WTC11 (cell line): Measurements from ENCODE around the gene WIPF3. TPM values are rescaled to one million over a fixed set of nuclear protein-coding genes. Genes with fewer than 3 reads are reported as not detected.

Experiments
- ATAC-seq: fragments of 200-7000 bp; cut with Tn5 transposase; 2 replicates; pipeline ENCODE4 v1.10.0; 2021; ENCODE audit warnings: mild to moderate bottlenecking, moderate library complexity
- CTCF ChIA-PET: fragments of 300-600 bp; sonication (Branson Sonifier 250); formaldehyde crosslinking; loops from one replicate; lab custom pipeline; 2021; ENCODE audit warnings: antibody characterized with exemption; lab: Charles Lee
- POLR2A ChIA-PET: fragments of 350-600 bp; sonication (Branson Sonifier 250); formaldehyde crosslinking; loops from one replicate; lab custom pipeline; 2021; ENCODE audit warnings: antibody characterized with exemption; lab: Charles Lee
- DNase-seq: peaks from one replicate; pipeline ENCODE4 v3.0.0; 2021; ENCODE audit warnings: low spot score
- H3K27ac Mint-ChIP-seq: 2 replicates; pipeline ENCODE4 v1.8.0; 2021; ENCODE audit warnings: mixed read lengths
- H3K27me3 Mint-ChIP-seq: 2 replicates; pipeline ENCODE4 v1.8.0; 2021; ENCODE audit warnings: low read depth, mild to moderate bottlenecking, moderate library complexity, mixed read lengths
- H3K36me3 Mint-ChIP-seq: 2 replicates; pipeline ENCODE4 v1.8.0; 2021; ENCODE audit warnings: mixed read lengths
- H3K4me1 Mint-ChIP-seq: 2 replicates; pipeline ENCODE4 v1.8.0; 2022; ENCODE audit warnings: mixed read lengths
- H3K4me3 Mint-ChIP-seq: 2 replicates; pipeline ENCODE4 v1.8.0; 2021; ENCODE audit warnings: mild to moderate bottlenecking, moderate library complexity, mixed read lengths
- H3K9me3 Mint-ChIP-seq: 2 replicates; pipeline ENCODE4 v1.8.0; 2021; ENCODE audit warnings: mixed read lengths
- AR ChIP-seq: fragments of 250-450 bp; sonication (Bioruptor Pico); IDR thresholded peaks from 2 replicates; pipeline ENCODE4 v1.9.0; 2021; ENCODE audit warnings: mild to moderate bottlenecking
- ATF2 ChIP-seq: sonication (generic); formaldehyde crosslinking; IDR thresholded peaks from 2 replicates; pipeline ENCODE4 v1.8.1; 2022; ENCODE audit warnings: low read depth, missing genetic modification reagents, borderline replicate concordance
- CBFB ChIP-seq: sonication (generic); formaldehyde crosslinking; IDR thresholded peaks from 2 replicates; pipeline ENCODE4 v1.8.1; 2022; ENCODE audit warnings: mild to moderate bottlenecking, low read depth, missing genetic modification reagents
- CREM ChIP-seq: sonication (generic); formaldehyde crosslinking; IDR thresholded peaks from 2 replicates; pipeline ENCODE4 v1.8.1; 2022; ENCODE audit warnings: mild to moderate bottlenecking, missing genetic modification reagents, moderate library complexity
- ELF4 ChIP-seq: sonication (generic); formaldehyde crosslinking; IDR thresholded peaks from 2 replicates; pipeline ENCODE4 v1.8.1; 2022; ENCODE audit warnings: low read depth, mild to moderate bottlenecking, moderate library complexity, missing genetic modification reagents
- ERG ChIP-seq: fragments of 250-450 bp; sonication (Bioruptor Pico); IDR thresholded peaks from 2 replicates; pipeline ENCODE4 v1.8.0; 2021; ENCODE audit warnings: mild to moderate bottlenecking
- GABPB1 ChIP-seq: sonication (generic); formaldehyde crosslinking; IDR thresholded peaks from 2 replicates; pipeline ENCODE4 v1.8.1; 2023; ENCODE audit warnings: mild to moderate bottlenecking, missing genetic modification reagents
- NFYB ChIP-seq: sonication (generic); formaldehyde crosslinking; conservative IDR thresholded peaks from 2 replicates; pipeline ENCODE4 v1.8.0; 2022; ENCODE audit warnings: low read depth, missing genetic modification reagents
- NR3C1 ChIP-seq: sonication (generic); formaldehyde crosslinking; conservative IDR thresholded peaks from 2 replicates; pipeline ENCODE4 v1.8.1; 2023; ENCODE audit warnings: low read depth, mild to moderate bottlenecking, missing genetic modification reagents
- SP1 ChIP-seq: sonication (generic); formaldehyde crosslinking; conservative IDR thresholded peaks from 2 replicates; pipeline ENCODE4 v1.8.1; 2022; ENCODE audit warnings: missing genetic modification reagents
- USF1 ChIP-seq: sonication (generic); formaldehyde crosslinking; IDR thresholded peaks from 2 replicates; pipeline ENCODE4 v1.8.0; 2022; ENCODE audit warnings: mild to moderate bottlenecking, missing genetic modification reagents
- ZNF138 ChIP-seq: sonication (generic); formaldehyde crosslinking; conservative IDR thresholded peaks from 2 replicates; pipeline ENCODE4 v1.8.1; 2022; ENCODE audit warnings: mild to moderate bottlenecking, moderate library complexity, missing genetic modification reagents
- ZNF512 ChIP-seq: sonication (generic); formaldehyde crosslinking; IDR thresholded peaks from 2 replicates; pipeline ENCODE4 v1.8.1; 2022; ENCODE audit warnings: missing genetic modification reagents, borderline replicate concordance
- ZNF671 ChIP-seq: fragments of 250-450 bp; sonication (Bioruptor Pico); IDR thresholded peaks from 2 replicates; pipeline ENCODE4 v1.8.0; 2021; ENCODE audit warnings: mild to moderate bottlenecking
- total RNA-seq: library from RNA; stranded (reverse); gene quantifications from 3 replicates; pipeline ENCODE4 v1.2.3, GENCODE V29; 2021
- TF ChIP-seq, protein P1 (sequence below): sonication (generic); formaldehyde crosslinking; IDR thresholded peaks from 2 replicates; pipeline ENCODE4 v1.8.1; 2023; ENCODE audit warnings: mild to moderate bottlenecking, missing genetic modification reagents
- TF ChIP-seq, protein P2 (sequence below): fragments of 250-450 bp; sonication (Bioruptor Pico); IDR thresholded peaks from 2 replicates; pipeline ENCODE4 v1.9.0; 2021; ENCODE audit warnings: moderate library complexity, mild to moderate bottlenecking, inconsistent platforms, borderline replicate concordance

WIPF3 gene
- total RNA-seq, 1 experiment from 2014 or later, result 9.9 TPM

DNA sequence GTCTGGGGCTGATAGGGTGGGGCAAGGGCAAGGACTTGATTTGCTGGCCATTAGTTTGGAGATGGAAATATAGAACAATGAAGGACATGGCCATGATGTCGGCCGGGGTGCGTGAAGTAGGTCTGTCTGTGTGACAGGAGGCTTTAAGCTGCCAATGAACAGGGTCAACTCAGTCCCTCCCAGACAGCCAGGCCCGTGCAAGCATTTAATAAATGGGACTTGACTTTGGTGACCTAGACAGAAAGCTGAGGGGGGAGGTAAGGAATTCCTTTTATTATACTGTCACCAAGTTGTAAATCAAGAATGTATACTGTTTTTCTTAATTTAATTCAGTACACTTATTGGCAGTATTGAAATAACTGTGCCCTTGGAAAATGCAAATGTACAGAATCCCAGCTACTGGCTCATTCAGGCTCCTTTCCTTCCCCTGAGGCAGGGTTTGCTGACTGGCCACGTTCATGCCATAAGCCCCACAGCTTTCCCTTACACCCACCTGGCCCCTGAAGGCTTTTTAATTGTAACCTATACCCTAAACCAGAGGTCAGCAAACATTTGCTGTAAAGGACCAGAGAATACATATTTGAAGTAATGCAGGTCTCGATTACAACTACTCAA lies 87.2 kb downstream of the WIPF3 start:
- ChIA-PET CTCF (no interaction called here), POLR2A (no interaction called here)

GRCh38 chr7:29894256-29894655 lies 87.9 kb downstream of the WIPF3 start:
- ATAC-seq, result no peak
- CTCF ChIA-PET, result interaction anchor here (0.6 kb wide), 1 partner anchor 147 kb away, joined by 4 read pairs; no protein-coding TSS in a partner anchor
- H3K27me3 Mint-ChIP-seq, result no peaks in the 10 kb centered on the region
- no peak for DNase-seq
- peaks cover 42% of the 10 kb centered on the region for H3K36me3 Mint-ChIP-seq
- no peaks in the 10 kb centered on the region for H3K4me1 Mint-ChIP-seq
- POLR2A ChIA-PET, result no interaction called here
- no peak overlapping the region for H3K27ac Mint-ChIP-seq
- no peak overlapping the region for H3K4me3 Mint-ChIP-seq
- H3K9me3 Mint-ChIP-seq, result peaks cover 28% of the 10 kb centered on the region
- TF ChIP-seq ELF4 (no peak), SP1 (CRISPR knock-in tag) (no peak), ZNF671 (CRISPR knock-in tag) (no peak), ATF2 (no peak), NR3C1 (CRISPR knock-in tag) (no peak), CREM (CRISPR knock-in tag) (no peak), ZNF512 (no peak), ZNF138 (CRISPR knock-in tag) (no peak)
- TF ChIP-seq, protein P1, sequence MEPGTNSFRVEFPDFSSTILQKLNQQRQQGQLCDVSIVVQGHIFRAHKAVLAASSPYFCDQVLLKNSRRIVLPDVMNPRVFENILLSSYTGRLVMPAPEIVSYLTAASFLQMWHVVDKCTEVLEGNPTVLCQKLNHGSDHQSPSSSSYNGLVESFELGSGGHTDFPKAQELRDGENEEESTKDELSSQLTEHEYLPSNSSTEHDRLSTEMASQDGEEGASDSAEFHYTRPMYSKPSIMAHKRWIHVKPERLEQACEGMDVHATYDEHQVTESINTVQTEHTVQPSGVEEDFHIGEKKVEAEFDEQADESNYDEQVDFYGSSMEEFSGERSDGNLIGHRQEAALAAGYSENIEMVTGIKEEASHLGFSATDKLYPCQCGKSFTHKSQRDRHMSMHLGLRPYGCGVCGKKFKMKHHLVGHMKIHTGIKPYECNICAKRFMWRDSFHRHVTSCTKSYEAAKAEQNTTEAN (CRISPR knock-in tag), result no peak
- TF ChIP-seq, protein P2, sequence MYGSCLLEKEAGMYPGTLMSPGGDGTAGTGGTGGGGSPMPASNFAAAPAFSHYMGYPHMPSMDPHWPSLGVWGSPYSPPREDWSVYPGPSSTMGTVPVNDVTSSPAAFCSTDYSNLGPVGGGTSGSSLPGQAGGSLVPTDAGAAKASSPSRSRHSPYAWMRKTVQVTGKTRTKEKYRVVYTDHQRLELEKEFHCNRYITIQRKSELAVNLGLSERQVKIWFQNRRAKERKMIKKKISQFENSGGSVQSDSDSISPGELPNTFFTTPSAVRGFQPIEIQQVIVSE (CRISPR knock-in tag), result no peak

More for the DNA sequence above, 87.2 kb downstream of the WIPF3 start:
- TF ChIP-seq CREM (CRISPR knock-in tag) (no peak), AR (CRISPR knock-in tag) (no peak), GABPB1 (CRISPR knock-in tag) (no peak), NFYB (CRISPR knock-in tag) (no peak), USF1 (CRISPR knock-in tag) (no peak), CBFB (no peak), ERG (no peak)
- TF ChIP-seq, all 79 proteins: peak for 0
- no peaks in the 10 kb centered on the region for H3K27me3 Mint-ChIP-seq
- no peak for DNase-seq
- H3K4me3 Mint-ChIP-seq, result no peak overlapping the region
- no peaks in the 10 kb centered on the region for H3K4me1 Mint-ChIP-seq
- peaks cover 22% of the 10 kb centered on the region for H3K9me3 Mint-ChIP-seq
- H3K27ac Mint-ChIP-seq, result no peak overlapping the region
- no peak for ATAC-seq
- peaks cover 44% of the 10 kb centered on the region for H3K36me3 Mint-ChIP-seq
